H1 (cell line): ENCODE results near the gene CCDC102A. TPM values are rescaled to one million over a fixed set of nuclear protein-coding genes. Genes with fewer than 3 reads are reported as not detected.

Source experiments
- CTCF ChIA-PET: fragments of 300-600 bp; sonication (Branson Sonifier 250); formaldehyde crosslinking; loops from one replicate; lab custom pipeline; 2021; ENCODE audit not compliant: partially characterized antibody; lab: Charles Lee
- POLR2A ChIA-PET: fragments of 300-600 bp; sonication (Branson Sonifier 250); formaldehyde crosslinking; loops from one replicate; lab custom pipeline; 2021; ENCODE audit warnings: inconsistent platforms; ENCODE audit not compliant: partially characterized antibody; lab: Charles Lee
- DNase-seq, 2 experiments: peaks; one replicate each; pipeline versions ENCODE4 v3.0.0 to v3.0.0-alpha.2; 2010 to 2022; ENCODE audit warnings: low spot score in 2 of 2, low read depth in 1 of 2, mixed read lengths in 1 of 2
- FAIRE-seq: peaks from 2 replicates; lab custom pipeline; 2011; peaks lifted over from hg19 to GRCh38; lab: Jason Lieb, UNC
- H2AFZ ChIP-seq: 2 replicates; pipeline ENCODE4 v1.8.1; 2012; ENCODE audit warnings: low read length, inconsistent platforms
- H2AK5ac ChIP-seq: 2 replicates; pipeline ENCODE4 v1.6.1; 2013; ENCODE audit warnings: low read depth, low read length
- H2BK120ac ChIP-seq: replicated peaks from 2 replicates; pipeline ENCODE3; 2013; ENCODE audit warnings: low read depth, low read length, inconsistent platforms
- H2BK12ac ChIP-seq: 2 replicates; pipeline ENCODE4 v1.6.1; 2013; ENCODE audit warnings: low read depth, low read length
- H2BK15ac ChIP-seq: 2 replicates; pipeline ENCODE4 v1.6.1; 2013; ENCODE audit warnings: low read length
- H2BK20ac ChIP-seq: 2 replicates; pipeline ENCODE4 v1.6.1; 2013; ENCODE audit warnings: low read length
- H2BK5ac ChIP-seq: 2 replicates; pipeline ENCODE4 v1.6.1; 2013; ENCODE audit warnings: low read depth, low read length
- H3K14ac ChIP-seq: 2 replicates; pipeline ENCODE4 v1.6.1; 2013; ENCODE audit warnings: inconsistent platforms; ENCODE audit not compliant: insufficient read length
- H3K18ac ChIP-seq: 2 replicates; pipeline ENCODE4 v1.6.1; 2013; ENCODE audit warnings: low read length; ENCODE audit errors: extremely low read depth
- H3K23ac ChIP-seq: 2 replicates; pipeline ENCODE4 v1.6.1; 2013; ENCODE audit warnings: inconsistent platforms; ENCODE audit not compliant: insufficient read length
- H3K23me2 ChIP-seq: 2 replicates; pipeline ENCODE4 v1.6.1; 2013; ENCODE audit warnings: low read depth, low read length
- H3K27ac ChIP-seq: 2 replicates; pipeline ENCODE4 v1.6.1; 2011; ENCODE audit warnings: low read depth, low read length, inconsistent platforms
- H3K27me3 ChIP-seq, 4 experiments: replicated peaks in 1 of 4; 1 replicate in 1 of 4; 2 replicates in 3 of 4; pipeline versions ENCODE4 v1.6.1 to v1.8.1; 2011 to 2013; ENCODE audit warnings: low read length in 3 of 4, mild to moderate bottlenecking in 3 of 4, inconsistent platforms in 2 of 4, mixed read lengths in 2 of 4, moderate library complexity in 1 of 4; ENCODE audit not compliant: control insufficient read depth in 3 of 4, insufficient read depth in 3 of 4; ENCODE audit errors: extremely low read depth in 1 of 4
- H3K36me3 ChIP-seq, 4 experiments: 2 replicates each; pipeline versions ENCODE4 v1.6.1 to v1.8.1; 2011 to 2013; ENCODE audit warnings: mild to moderate bottlenecking in 4 of 4, low read length in 3 of 4, moderate library complexity in 2 of 4, control low read depth in 1 of 4, inconsistent platforms in 1 of 4; ENCODE audit not compliant: insufficient read depth in 4 of 4, control insufficient read depth in 2 of 4
- H3K4ac ChIP-seq: replicated peaks from 2 replicates; pipeline ENCODE3; 2013; ENCODE audit warnings: low read length, low read depth, mixed read lengths, inconsistent platforms; ENCODE audit not compliant: insufficient read length
- H3K4me1 ChIP-seq, 4 experiments: replicated peaks in 1 of 4; 1 replicate in 1 of 4; 2 replicates in 3 of 4; pipeline versions ENCODE4 v1.6.1 to v1.8.1; 2011 to 2013; ENCODE audit warnings: low read length in 3 of 4, inconsistent platforms in 2 of 4, mixed read lengths in 1 of 4; ENCODE audit not compliant: insufficient read depth in 4 of 4, control insufficient read depth in 3 of 4
- H3K4me2 ChIP-seq, 2 experiments: 2 replicates each; pipeline versions ENCODE4 v1.6.1 to v1.8.1; 2011 to 2013; ENCODE audit warnings: low read depth in 2 of 2, low read length in 2 of 2, control low read depth in 1 of 2, inconsistent platforms in 1 of 2, mild to moderate bottlenecking in 1 of 2; ENCODE audit not compliant: insufficient read depth in 1 of 2
- H3K4me3 ChIP-seq, 4 experiments: fragments of 200-600, 300-600 bp in 1 of 4; sonication (generic), shearing (Covaris generic), sonication (Bioruptor Twin) in 1 of 4; 2 replicates each; pipeline versions ENCODE4 v1.5.1 to v1.8.1; 2011 to 2016; ENCODE audit warnings: low read length in 4 of 4, low read depth in 3 of 4, control low read depth in 2 of 4, inconsistent platforms in 2 of 4, mild to moderate bottlenecking in 2 of 4, mixed read lengths in 1 of 4, moderate library complexity in 1 of 4; ENCODE audit not compliant: insufficient read depth in 2 of 4; ENCODE audit errors: extremely low read depth in 1 of 4
- H3K56ac ChIP-seq: replicated peaks from 2 replicates; pipeline ENCODE3; 2013; ENCODE audit warnings: low read depth, mild to moderate bottlenecking, mixed read lengths, low read length, inconsistent platforms; ENCODE audit not compliant: insufficient read length
- H3K79me1 ChIP-seq: 2 replicates; pipeline ENCODE4 v1.6.1; 2013; ENCODE audit warnings: low read depth, low read length, control low read depth
- H3K79me2 ChIP-seq, 2 experiments: 2 replicates each; pipeline versions ENCODE4 v1.6.1 to v1.8.1; 2012 to 2013; ENCODE audit warnings: low read length in 2 of 2, mild to moderate bottlenecking in 2 of 2, inconsistent platforms in 1 of 2; ENCODE audit not compliant: insufficient read depth in 2 of 2, control insufficient read depth in 1 of 2
- H3K9ac ChIP-seq, 4 experiments: replicated peaks in 1 of 4; 1 replicate in 1 of 4; 2 replicates in 3 of 4; pipeline versions ENCODE4 v1.6.1 to v1.8.1; 2011 to 2013; ENCODE audit warnings: low read depth in 3 of 4, low read length in 3 of 4, control low read depth in 2 of 4, mild to moderate bottlenecking in 2 of 4, moderate library complexity in 2 of 4, inconsistent platforms in 1 of 4; ENCODE audit errors: extremely low read depth in 1 of 4
- H3K9me3 ChIP-seq, 2 experiments: 2 replicates each; pipeline versions ENCODE4 v1.6.1 to v1.8.1; 2012 to 2013; ENCODE audit warnings: mild to moderate bottlenecking in 2 of 2, moderate library complexity in 2 of 2, control low read depth in 1 of 2, inconsistent platforms in 1 of 2, low read depth in 1 of 2, low read length in 1 of 2, mixed read lengths in 1 of 2; ENCODE audit not compliant: insufficient read depth in 2 of 2
- H4K20me1 ChIP-seq, 2 experiments: replicated peaks in 1 of 2; 2 replicates each; pipeline versions ENCODE3 to v1.8.1; 2011 to 2013; ENCODE audit warnings: inconsistent platforms in 2 of 2, low read length in 2 of 2, mild to moderate bottlenecking in 1 of 2; ENCODE audit not compliant: insufficient read depth in 2 of 2, control insufficient read depth in 1 of 2
- H4K5ac ChIP-seq: 2 replicates; pipeline ENCODE4 v1.6.1; 2013; ENCODE audit warnings: low read length, low read depth, mixed read lengths, inconsistent platforms; ENCODE audit not compliant: insufficient read length
- H4K8ac ChIP-seq: 2 replicates; pipeline ENCODE4 v1.8.0; 2013; ENCODE audit warnings: mild to moderate bottlenecking, moderate library complexity, low read length, inconsistent platforms; ENCODE audit not compliant: insufficient read depth; ENCODE audit errors: extremely low read depth
- H4K91ac ChIP-seq: replicated peaks from 2 replicates; pipeline ENCODE3; 2013; ENCODE audit warnings: low read length, mixed read lengths, inconsistent platforms; ENCODE audit not compliant: insufficient read length
- GABPA ChIP-seq: IDR thresholded peaks from 2 replicates; pipeline ENCODE4 v1.6.1; 2011; ENCODE audit warnings: mild to moderate bottlenecking, low read length, moderate library complexity, borderline replicate concordance; ENCODE audit not compliant: insufficient read depth
- KDM1A ChIP-seq: fragments of 200-600, 300-600 bp; sonication (generic); IDR thresholded peaks from 2 replicates; pipeline ENCODE4 v1.7.1; 2016; ENCODE audit warnings: mild to moderate bottlenecking, low read length, borderline replicate concordance
- NANOG ChIP-seq: IDR thresholded peaks from 2 replicates; pipeline ENCODE4 v1.6.1; 2011; ENCODE audit warnings: low read length, low read depth, mild to moderate bottlenecking, inconsistent platforms; ENCODE audit not compliant: insufficient read depth, poor library complexity, severe bottlenecking
- SAP30 ChIP-seq: fragments of 300-600 bp; sonication (generic); IDR thresholded peaks from 2 replicates; pipeline ENCODE4 v1.7.1; 2012; ENCODE audit warnings: low read length, moderate library complexity, mild to moderate bottlenecking, inconsistent platforms; ENCODE audit not compliant: insufficient read depth, insufficient replicate concordance
- SUZ12 ChIP-seq: fragments of 200-600 bp; sonication (generic); IDR thresholded peaks from 2 replicates; pipeline ENCODE4 v1.6.1; 2012; ENCODE audit warnings: mild to moderate bottlenecking, inconsistent platforms, low read length, moderate library complexity, mixed read lengths
- TBP ChIP-seq: IDR thresholded peaks from 2 replicates; pipeline ENCODE4 v1.6.1; 2011; ENCODE audit warnings: low read depth, low read length, improper control_type of control experiment
- WGBS, 2 experiments: shearing (Covaris generic) in 1 of 2; methylation state at CpG; one replicate each; pipeline versions ENCODE4 v1.1.6 to v1.1.7; 2013 to 2015; ENCODE audit warnings: low lambda C conversion rate in 2 of 2, mixed read lengths in 2 of 2, inconsistent platforms in 1 of 2, low coverage in 1 of 2, missing lambda C conversion rate in 1 of 2; ENCODE audit not compliant: insufficient replicate concordance in 2 of 2, insufficient coverage in 1 of 2, insufficient read length in 1 of 2; ENCODE audit errors: extremely low coverage in 1 of 2, missing lambda C conversion rate in 1 of 2; 5-methylcytosine and 5-hydroxymethylcytosine counted together
- polyA plus RNA-seq, 7 experiments: library from polyadenylated mRNA; depleted of rRNA in 3 of 7; stranded (reverse) in 5 of 7; unstranded in 2 of 7; fragments of >200 nt in 5 of 7; fragments of 200-250 nt in 2 of 7; gene quantifications; 1 replicate in 5 of 7; 2 replicates in 1 of 7; 4 replicates in 1 of 7; pipeline versions ENCODE4 v1.2.1 to v1.2.3, GENCODE V29; 2011 to 2013; ENCODE audit warnings: missing spikeins in 2 of 7, mixed read lengths in 2 of 7
- total RNA-seq: library from RNA; stranded (reverse); fragmentation: NEBNext Ultra II Directional; extraction: Animal tissue kit (Norgen Biotek cat#: 25700); gene quantifications from 2 replicates; pipeline ENCODE4 v1.2.1, GENCODE V29; 2021
- TF ChIP-seq, protein P1 (sequence below): IDR thresholded peaks from 2 replicates; pipeline ENCODE4 v1.6.1; 2011; ENCODE audit warnings: low read depth, mild to moderate bottlenecking, low read length; ENCODE audit not compliant: insufficient read depth
- TF ChIP-seq, protein P2 (sequence below): IDR thresholded peaks from 2 replicates; pipeline ENCODE4 v1.6.1; 2012; ENCODE audit warnings: low read length, inconsistent platforms

CCDC102A gene
- total and polyA plus RNA-seq, 2 of the 8 experiments (the other 6 are each of a cell fraction or from before 2014, with no cell fraction given), result 4.0 to 7.5 TPM

- ChIA-PET CTCF (interaction anchor here (0.9 to 15.0 kb wide), 10 partner anchors 10 to 47 kb away, joined by 3 to 210 read pairs (median 6); partner anchors contain the start of genes DOK4 and POLR2C), POLR2A (interaction anchor here (0.8 to 10.3 kb wide), 7 partner anchors 11 to 65 kb away, joined by 3 to 67 read pairs (median 5); partner anchors contain the start of genes DOK4 and POLR2C)
- H4K91ac ChIP-seq, result no peak overlapping the region
- H3K4ac ChIP-seq, result peak overlapping the region; percentile 4
- no peak overlapping the region for H3K14ac ChIP-seq
- H3K23me2 ChIP-seq, result peaks cover 8% of the 10 kb centered on the region; the same call in 1 of the 2 replicates
- peak overlapping the region; percentile 97 for H2BK15ac ChIP-seq
- H4K8ac ChIP-seq, result no peak overlapping the region
- H2BK120ac ChIP-seq, result no peak overlapping the region
- peaks cover 10 to 66% (median 51%) of the 10 kb centered on the region in 4 experiments for H3K4me1 ChIP-seq
- no peak overlapping the region for H3K9ac ChIP-seq
- H3K18ac ChIP-seq, result no peak overlapping the region
- H4K20me1 ChIP-seq, result peaks cover 3% of the 10 kb centered on the region in 2 experiments
- no peaks in the 10 kb centered on the region for H3K9me3 ChIP-seq
- peak overlapping the region; percentile 97; the same call in 1 of the 2 replicates for H2BK12ac ChIP-seq
- H3K27ac ChIP-seq, result no peak overlapping the region
- DNase-seq (peak; percentile 77 to 91), FAIRE-seq (peak; percentile 28)
- H3K27me3 ChIP-seq, result no peaks in the 10 kb centered on the region; a peak in 1 of 7 replicates
- peak overlapping the region in 1 of 4 experiments; percentile 42; a peak in 2 of 8 replicates for H3K4me3 ChIP-seq
- 13% methylated on average over 9 of the region's 12 CpGs; no CpG with 5 or more reads in 1 of the 2 experiments for WGBS, 2 experiments
- H2AK5ac ChIP-seq, result no peak overlapping the region; the same call in 1 of the 2 replicates
- H2AFZ ChIP-seq, result no peak overlapping the region
- H2BK20ac ChIP-seq, result no peak overlapping the region
- H4K5ac ChIP-seq, result no peak overlapping the region
- 0 out of 2 replicates have a peak, but pooled peaks cover 5% of the 10 kb centered on the region for H3K79me1 ChIP-seq
- H3K4me2 ChIP-seq, result peak overlapping the region; percentile 15 to 32
- H3K36me3 ChIP-seq, result peaks cover 4 to 19% (median 8%) of the 10 kb centered on the region in 4 experiments; a peak in 6 of 8 replicates
- H3K56ac ChIP-seq, result no peak overlapping the region
- H2BK5ac ChIP-seq, result peak overlapping the region; percentile 87
- H3K79me2 ChIP-seq, result no peaks in the 10 kb centered on the region
- no peak overlapping the region for H3K23ac ChIP-seq
- TF ChIP-seq NANOG (no peak), SUZ12 (no peak), SAP30 (no peak), TBP (peak; percentile 59; the same call in 1 of the 2 replicates), GABPA (no peak), KDM1A (no peak)
- TF ChIP-seq, protein P1, sequence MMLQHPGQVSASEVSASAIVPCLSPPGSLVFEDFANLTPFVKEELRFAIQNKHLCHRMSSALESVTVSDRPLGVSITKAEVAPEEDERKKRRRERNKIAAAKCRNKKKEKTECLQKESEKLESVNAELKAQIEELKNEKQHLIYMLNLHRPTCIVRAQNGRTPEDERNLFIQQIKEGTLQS, result no peak
- TF ChIP-seq, protein P2, sequence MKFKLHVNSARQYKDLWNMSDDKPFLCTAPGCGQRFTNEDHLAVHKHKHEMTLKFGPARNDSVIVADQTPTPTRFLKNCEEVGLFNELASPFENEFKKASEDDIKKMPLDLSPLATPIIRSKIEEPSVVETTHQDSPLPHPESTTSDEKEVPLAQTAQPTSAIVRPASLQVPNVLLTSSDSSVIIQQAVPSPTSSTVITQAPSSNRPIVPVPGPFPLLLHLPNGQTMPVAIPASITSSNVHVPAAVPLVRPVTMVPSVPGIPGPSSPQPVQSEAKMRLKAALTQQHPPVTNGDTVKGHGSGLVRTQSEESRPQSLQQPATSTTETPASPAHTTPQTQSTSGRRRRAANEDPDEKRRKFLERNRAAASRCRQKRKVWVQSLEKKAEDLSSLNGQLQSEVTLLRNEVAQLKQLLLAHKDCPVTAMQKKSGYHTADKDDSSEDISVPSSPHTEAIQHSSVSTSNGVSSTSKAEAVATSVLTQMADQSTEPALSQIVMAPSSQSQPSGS, result no peak
Observed at GRCh38 chr16:57475711-57476339, 60.5 kb downstream of the CCDC102A start.
